HG03095 (cell line): ENCODE measurements around the gene POC5.

Experiments
- ATAC-seq: cut with Tn5 transposase; IDR thresholded peaks from one replicate; pipeline ENCODE4 v1.9.1; 2021; ENCODE audit warnings: moderate library complexity; ENCODE audit not compliant: unreplicated experiment

The POC5 gene

GRCh38 chr5:75660678-75661465 lies 56.4 kb downstream of the POC5 start:
- no peak for ATAC-seq

GRCh38 chr5:75659791-75660450 lies 57.3 kb downstream of the POC5 start:
- no peak for ATAC-seq

- no peak for ATAC-seq
Measured at GRCh38 chr5:75656311-75657003, 60.8 kb downstream of the POC5 start.

- ATAC-seq, result no peak
Measured at GRCh38 chr5:75654693-75655295, 62.4 kb downstream of the POC5 start.

GRCh38 chr5:75653521-75653920 lies 63.7 kb downstream of the POC5 start:
- no peak for ATAC-seq

- no peak for ATAC-seq
Measured at GRCh38 chr5:75651575-75652238, 65.5 kb downstream of the POC5 start.

GRCh38 chr5:75648712-75649111 lies 68.5 kb downstream of the POC5 start:
- no peak for ATAC-seq

- no peak for ATAC-seq
Measured at GRCh38 chr5:75640826-75641225, 76.4 kb downstream of the POC5 start.

GRCh38 chr5:75640395-75640794 lies 76.8 kb downstream of the POC5 start:
- no peak for ATAC-seq

- ATAC-seq, result no peak
Measured at GRCh38 chr5:75639535-75640311, 77.5 kb downstream of the POC5 start.

GRCh38 chr5:75637949-75638348 lies 79.3 kb downstream of the POC5 start:
- ATAC-seq, result no peak

GRCh38 chr5:75632321-75632720 lies 84.9 kb downstream of the POC5 start:
- ATAC-seq, result no peak

GRCh38 chr5:75630875-75631274 lies 86.4 kb downstream of the POC5 start:
- no peak for ATAC-seq

GRCh38 chr5:75627801-75628200 lies 89.4 kb downstream of the POC5 start:
- ATAC-seq, result no peak

GRCh38 chr5:75626959-75627358 lies 90.3 kb downstream of the POC5 start:
- ATAC-seq, result no peak
